ENCODE data around the gene GFOD1.

The GFOD1 gene

GRCh38 chr6:13427316-13427715, 60.1 kb downstream of the GFOD1 start:
- DNase-seq (ENCODE audit: low read depth in 2 of 3, low spot score in 2 of 3): no peak

- DNase-seq (ENCODE audit: low read depth in 2 of 3, low spot score in 2 of 3): peak in 1 of 3 experiments; percentile 31
These were observed 61.2 kb downstream of the GFOD1 start for GRCh38 chr6:13425943-13426931.

DNA sequence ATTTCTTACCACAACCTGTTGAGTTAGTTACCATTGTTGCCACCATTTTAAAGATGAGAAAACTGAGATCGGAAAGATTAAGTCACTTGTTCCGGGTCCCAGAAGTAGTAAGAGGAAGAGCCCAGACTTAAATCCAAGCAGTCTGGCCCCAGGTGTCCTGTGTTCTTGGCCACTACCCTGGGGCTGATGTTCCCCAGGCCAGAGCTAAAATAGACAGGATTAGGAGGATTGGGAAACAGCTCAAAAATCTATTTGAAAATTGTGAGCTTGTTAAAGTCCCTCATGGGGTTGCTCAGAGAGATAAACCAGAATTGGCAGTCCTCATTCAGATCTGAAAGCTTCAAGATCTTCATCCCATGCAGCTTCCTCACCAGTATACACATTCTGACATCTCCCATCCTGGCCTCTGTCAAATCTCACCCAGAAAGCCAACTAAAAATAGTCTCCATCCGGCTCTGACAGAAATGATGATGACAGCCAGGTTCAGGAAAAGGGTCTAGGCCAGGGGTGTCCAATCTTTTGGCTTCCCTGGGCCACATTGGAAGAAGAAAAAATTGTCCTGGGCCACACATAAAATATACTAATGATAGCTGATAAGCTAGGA, 62.0 kb downstream of the GFOD1 start:
- DNase-seq (ENCODE audit: low read depth in 2 of 3, low spot score in 2 of 3): no peak

DNA sequence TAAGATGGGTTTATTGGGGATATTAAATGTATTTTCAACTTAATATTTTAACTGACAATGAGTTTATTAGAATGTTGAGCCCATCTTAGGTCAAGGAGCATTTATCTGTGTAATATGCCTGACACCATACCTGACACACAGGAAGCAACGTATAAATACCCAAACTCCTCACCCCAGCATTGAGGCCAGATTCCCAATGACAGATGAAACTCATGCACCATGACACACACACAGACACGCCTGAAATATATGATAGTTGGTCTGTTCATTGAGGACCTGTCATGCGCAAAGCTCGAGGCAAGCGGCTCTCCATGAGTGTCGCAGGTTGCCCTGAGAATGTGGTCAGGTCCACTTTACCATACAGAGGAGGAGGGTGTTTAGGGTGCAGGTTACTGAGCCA, 64.1 kb downstream of the GFOD1 start:
- no peak for DNase-seq (ENCODE audit: low read depth in 2 of 3, low spot score in 2 of 3)

- no peak for DNase-seq (ENCODE audit: low read depth in 2 of 3, low spot score in 2 of 3)
These were observed 64.6 kb downstream of the GFOD1 start for GRCh38 chr6:13422681-13423221.

- DNase-seq (ENCODE audit: low read depth in 2 of 3, low spot score in 2 of 3): no peak
These were observed 65.9 kb downstream of the GFOD1 start for GRCh38 chr6:13421425-13422059.

DNA sequence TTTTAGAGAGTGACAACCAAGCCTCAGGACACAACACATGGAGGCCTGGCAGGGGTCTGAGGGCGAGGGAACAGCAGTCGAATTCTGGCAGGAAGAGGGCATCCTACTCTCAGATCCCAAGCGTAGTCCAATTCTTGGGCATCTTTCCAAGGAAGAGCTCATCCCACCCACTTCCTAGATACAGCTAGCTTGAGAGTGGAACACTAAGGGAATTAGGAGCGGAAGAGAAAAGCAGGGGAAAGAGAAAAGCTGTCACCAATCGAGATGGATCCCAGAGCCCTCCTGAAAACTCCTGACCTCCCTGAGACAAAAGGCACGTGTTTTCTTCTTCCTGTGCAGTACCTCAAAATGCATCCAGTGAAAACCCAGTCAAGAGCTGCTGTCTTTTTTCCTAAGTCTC, 67.1 kb downstream of the GFOD1 start:
- DNase-seq (ENCODE audit: low read depth in 2 of 3, low spot score in 2 of 3): no peak

DNA sequence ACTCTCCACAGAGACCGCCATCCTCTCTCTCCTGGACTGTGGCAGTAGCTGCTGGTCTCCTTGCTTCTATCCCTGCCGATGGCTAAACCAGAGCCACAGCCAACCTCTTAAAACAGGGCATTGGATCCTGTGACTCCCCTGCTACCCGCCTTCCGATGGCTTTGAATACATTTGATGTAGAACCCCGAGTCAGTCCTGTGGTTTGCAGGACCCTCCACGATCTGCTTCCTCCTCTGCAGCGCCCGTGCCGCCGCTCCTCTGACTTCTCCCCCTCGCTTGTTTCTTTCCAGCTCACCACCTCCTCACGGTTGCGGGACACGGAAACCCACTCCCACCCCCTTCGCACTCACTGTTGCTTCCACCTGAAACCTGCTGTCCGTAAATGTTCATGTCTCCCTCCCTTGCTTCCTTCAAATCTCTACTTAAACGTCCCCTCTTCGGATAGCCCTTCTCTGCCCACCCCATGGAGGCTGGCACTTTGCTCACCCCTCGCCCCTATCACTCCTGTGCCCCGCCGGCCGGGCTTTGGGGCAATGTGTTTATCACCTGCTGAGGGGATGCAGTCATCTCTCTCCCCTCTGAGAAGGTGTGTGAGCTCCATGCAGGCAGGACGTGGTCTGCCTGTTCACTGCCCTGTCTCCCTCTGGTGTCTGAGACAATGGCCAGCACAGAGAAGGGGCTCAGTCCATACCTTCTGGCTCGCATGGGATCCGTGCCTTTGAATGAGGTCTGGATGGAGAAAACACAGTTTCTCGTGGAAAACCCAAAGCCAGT, 67.8 kb downstream of the GFOD1 start:
- no peak for DNase-seq (ENCODE audit: low read depth in 2 of 3, low spot score in 2 of 3)

GRCh38 chr6:13418844-13419243, 68.6 kb downstream of the GFOD1 start:
- no peak for DNase-seq (ENCODE audit: low read depth in 2 of 3, low spot score in 2 of 3)

GRCh38 chr6:13417954-13418353, 69.4 kb downstream of the GFOD1 start:
- no peak for DNase-seq (ENCODE audit: low read depth in 2 of 3, low spot score in 2 of 3)

GRCh38 chr6:13417431-13417830, 70.0 kb downstream of the GFOD1 start:
- no peak for DNase-seq (ENCODE audit: low read depth in 2 of 3, low spot score in 2 of 3)

- DNase-seq (ENCODE audit: low read depth in 2 of 3, low spot score in 2 of 3): no peak
These were observed 72.1 kb downstream of the GFOD1 start for GRCh38 chr6:13415283-13415682.

DNA sequence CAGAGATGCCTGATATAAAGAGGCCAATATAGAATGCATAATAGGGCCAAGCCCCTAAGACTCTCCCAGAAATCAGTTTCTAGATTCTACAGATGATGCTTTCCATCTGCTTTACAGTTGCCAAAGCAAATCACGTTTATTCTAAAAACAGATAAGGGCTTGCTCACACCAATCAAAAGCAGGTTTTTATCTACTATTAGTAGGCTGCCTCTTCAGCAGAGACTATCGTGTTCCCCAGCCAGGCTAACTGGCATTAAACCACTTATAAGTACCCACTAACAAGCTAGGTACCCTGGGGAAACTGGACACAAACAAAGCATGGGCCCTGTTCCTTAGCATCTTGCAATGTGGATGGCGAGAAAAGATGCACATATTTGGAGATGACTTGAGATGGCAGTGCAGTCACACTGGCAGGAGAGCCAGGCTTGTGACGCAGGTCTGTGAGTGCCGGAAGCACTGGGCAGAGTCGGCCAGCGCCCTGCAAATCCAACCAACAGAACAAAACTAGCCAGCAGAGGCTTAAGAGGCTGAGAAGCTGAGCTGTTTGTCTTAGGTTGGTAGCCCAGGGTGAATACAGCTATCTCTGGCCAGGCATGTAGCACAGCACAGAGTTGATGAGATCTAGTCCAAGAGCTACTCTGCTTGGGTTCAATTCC, 73.4 kb downstream of the GFOD1 start:
- no peak for DNase-seq (ENCODE audit: low read depth in 2 of 3, low spot score in 2 of 3)

DNA sequence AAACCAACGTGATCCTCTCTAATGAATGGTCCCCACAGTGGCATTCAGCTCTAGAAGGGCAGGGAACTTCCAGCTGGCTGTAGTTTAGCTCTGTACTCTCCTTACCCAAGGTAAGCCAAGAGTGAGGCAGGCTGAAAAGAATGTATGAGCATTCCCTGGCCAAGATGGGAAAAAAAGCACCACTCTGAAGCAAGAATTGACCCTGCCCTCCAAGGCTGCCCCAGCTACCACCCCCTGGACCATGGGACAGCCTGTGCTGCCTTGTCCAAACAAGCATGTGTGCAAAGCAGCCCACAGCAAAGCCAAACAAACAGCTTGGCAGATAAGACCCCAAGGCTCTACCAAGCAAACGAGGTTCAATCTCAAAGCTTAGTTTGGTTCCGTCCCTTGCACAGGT, 73.9 kb downstream of the GFOD1 start:
- DNase-seq (ENCODE audit: low read depth in 2 of 3, low spot score in 2 of 3): no peak

DNA sequence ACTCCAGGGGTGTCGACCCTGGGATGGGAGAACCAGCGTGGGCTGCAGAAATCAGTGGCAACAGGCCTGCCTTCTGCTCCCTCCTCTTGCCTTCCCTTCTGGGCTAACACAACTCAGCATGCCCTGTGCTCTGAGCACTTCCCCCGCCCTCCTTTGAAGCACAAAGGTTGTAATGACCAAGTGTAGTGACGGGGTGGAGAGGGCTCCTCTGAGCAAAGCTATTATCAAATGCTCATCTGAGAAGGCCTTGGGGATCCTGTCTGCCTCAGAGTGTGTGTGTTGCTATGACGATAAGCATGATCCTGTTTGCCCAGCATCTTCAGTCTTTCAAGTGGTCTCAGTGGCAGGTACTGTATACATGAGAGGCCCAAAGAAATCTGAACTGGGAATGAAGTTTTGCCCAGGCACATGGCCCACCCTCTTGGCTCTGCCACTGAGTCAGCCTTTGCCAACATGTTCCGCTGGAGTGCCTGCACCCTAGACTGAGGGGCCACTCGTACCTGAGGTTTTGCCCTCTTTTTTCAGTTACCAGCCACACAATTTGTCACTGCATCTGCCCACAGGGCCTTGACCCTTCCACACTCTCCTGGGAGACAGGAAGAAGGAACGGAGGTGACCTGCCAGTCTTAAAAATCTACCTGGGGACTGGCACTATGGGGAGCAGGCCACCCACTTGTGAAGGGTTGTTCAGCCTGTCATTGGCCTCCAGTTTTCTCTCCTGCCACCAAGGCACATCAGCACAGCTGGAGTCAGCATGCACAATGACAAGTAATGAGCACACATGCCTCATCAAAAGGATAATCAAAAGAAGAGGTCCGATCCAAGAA, 74.5 kb downstream of the GFOD1 start:
- DNase-seq (ENCODE audit: low read depth in 2 of 3, low spot score in 2 of 3): no peak

- no peak for DNase-seq (ENCODE audit: low read depth in 2 of 3, low spot score in 2 of 3)
These were observed 75.2 kb downstream of the GFOD1 start for GRCh38 chr6:13412211-13412610.

DNA sequence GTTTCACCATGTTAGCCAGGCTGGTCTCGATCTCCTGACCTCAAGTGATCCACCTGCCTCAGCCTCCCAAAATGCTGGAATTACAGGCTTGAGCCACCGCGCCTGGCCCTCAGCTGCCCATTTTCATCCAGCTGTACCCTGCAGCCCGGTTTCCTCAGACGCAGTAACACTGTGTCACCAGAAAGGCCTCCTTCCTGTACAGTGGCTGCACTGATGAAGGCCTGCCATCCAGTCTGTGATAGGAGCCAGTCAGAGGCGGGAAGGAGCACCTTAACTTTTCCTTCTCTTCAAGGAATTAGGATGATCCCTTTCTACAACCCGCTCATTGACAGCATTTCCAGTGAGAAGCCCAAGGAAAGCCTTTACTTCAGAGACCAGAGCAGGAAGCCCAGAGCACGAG, 75.9 kb downstream of the GFOD1 start:
- DNase-seq (ENCODE audit: low read depth in 2 of 3, low spot score in 2 of 3): no peak

- no peak for DNase-seq (ENCODE audit: low read depth in 2 of 3, low spot score in 2 of 3)
These were observed 77.4 kb downstream of the GFOD1 start for GRCh38 chr6:13409991-13410390.

All from activated CD8-positive, alpha-beta memory T cell treated with anti-CD3 and anti-CD28 coated beads for 48 hours (primary cell).